AG04450 (cell line): ENCODE data around the gene FAM124B. TPM values are rescaled to one million over a fixed set of nuclear protein-coding genes. Genes with fewer than 3 reads are reported as not detected.

ENCODE experiments used
- CTCF ChIA-PET: fragments of 300-600, 350-600 bp; formaldehyde crosslinking; extraction: SDS; loops from one replicate; lab custom pipeline; 2022; ENCODE audit warnings: antibody characterized with exemption, inconsistent platforms; lab: Charles Lee
- POLR2A ChIA-PET: fragments of 350-600 bp; formaldehyde crosslinking; extraction: SDS; loops from one replicate; lab custom pipeline; 2021; ENCODE audit warnings: antibody characterized with exemption, inconsistent platforms; lab: Yijun Ruan, JAX
- DNase-seq: peaks from one replicate; pipeline ENCODE4 v3.0.0-alpha.2; 2011; ENCODE audit warnings: low read depth, low spot score
- H3K27ac ChIP-seq: one replicate; pipeline ENCODE4 v1.5.1; 2012; ENCODE audit warnings: low read depth, low read length, control low read depth
- H3K27me3 ChIP-seq: one replicate; pipeline ENCODE4 v1.6.0; 2012; ENCODE audit warnings: low read length; ENCODE audit not compliant: control insufficient read depth, insufficient read depth
- H3K4me3 ChIP-seq: 2 replicates; pipeline ENCODE4 v1.5.1; 2011; ENCODE audit warnings: mild to moderate bottlenecking, low read depth, low read length, control low read depth
- H3K9me3 ChIP-seq: 2 replicates; pipeline ENCODE4 v1.5.1; 2012; ENCODE audit warnings: low read length; ENCODE audit not compliant: control insufficient read depth, insufficient read depth
- CTCF ChIP-seq: IDR thresholded peaks from 2 replicates; pipeline ENCODE4 v1.5.1; 2011; ENCODE audit warnings: low read depth, low read length, control low read depth, inconsistent platforms
- polyA plus RNA-seq: library from polyadenylated mRNA; depleted of rRNA; stranded (reverse); fragments of >200 nt; gene quantifications from 2 replicates; pipeline ENCODE4 v1.2.3, GENCODE V29; 2011

The FAM124B gene
- polyA plus RNA-seq, 1 experiment, result not detected

DNA sequence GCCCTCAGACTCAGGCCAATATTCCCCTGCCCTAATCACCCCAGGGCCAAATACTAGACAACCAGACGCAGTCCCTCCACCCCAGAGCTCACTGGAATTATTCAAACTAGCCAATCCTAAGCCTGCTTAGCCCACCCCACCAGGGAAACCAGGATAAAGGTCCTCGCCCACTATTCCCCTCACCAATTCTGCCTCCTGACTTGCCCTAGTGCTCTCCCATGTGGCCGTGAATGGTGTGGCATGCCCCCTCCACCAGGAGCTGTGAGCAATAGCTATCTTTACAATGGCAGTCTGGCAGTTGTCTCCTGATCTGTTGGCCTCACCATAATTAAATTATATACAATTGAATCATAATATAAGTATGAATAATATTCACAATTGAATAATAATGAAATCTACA, 42.3 kb downstream of the FAM124B start:
- Histone ChIP-seq H3K27ac (no peak overlapping the region), H3K27me3 (no peaks in the 10 kb centered on the region), H3K9me3 (no peaks in the 10 kb centered on the region), H3K4me3 (no peak overlapping the region)
- no peak for DNase-seq
- POLR2A ChIA-PET, result no interaction called here
- CTCF ChIA-PET, result interaction anchor here (0.5 to 4.4 kb wide), 12 partner anchors 10 to 416 kb away, joined by 3 to 34 read pairs (median 4); no protein-coding TSS in a partner anchor
- peak; percentile 40 for TF ChIP-seq CTCF

DNA sequence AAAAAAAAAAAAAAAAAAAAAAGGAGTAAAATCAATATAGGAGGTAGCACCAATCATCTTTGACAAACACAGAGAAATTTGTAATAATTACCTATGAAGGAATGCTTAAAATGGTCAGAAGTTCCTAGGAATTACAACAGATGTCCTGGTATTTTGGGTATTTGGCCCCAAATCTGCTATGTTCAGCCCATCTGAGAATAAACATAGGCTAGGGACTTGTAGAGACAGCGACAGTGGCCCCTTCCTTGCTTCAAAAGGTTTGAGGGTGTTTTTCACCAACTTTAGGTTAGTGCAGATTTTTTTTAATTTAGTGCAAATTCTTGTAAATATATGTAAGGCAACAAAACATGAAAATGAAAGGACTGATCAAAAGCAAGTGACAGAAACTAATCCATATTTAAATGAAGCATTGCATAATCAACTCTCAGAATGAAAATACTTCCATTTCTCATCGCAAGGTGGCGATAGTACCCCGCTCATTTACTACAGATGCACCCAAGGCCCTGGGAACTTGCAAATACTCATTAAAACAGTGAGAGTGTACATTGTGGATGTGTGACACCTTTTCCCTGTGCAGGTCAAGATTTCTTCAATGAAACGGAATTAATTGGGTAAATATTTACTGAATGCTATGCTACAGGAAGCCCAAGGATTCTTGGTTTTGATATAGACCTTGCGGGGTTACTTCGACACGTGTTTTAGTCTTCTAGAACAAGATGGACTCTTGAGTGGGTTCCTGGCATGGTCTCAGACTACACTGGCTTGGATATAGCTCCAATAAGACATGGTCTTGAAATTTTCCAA, 44.6 kb downstream of the FAM124B start:
- POLR2A ChIA-PET, result no interaction called here
- peak; percentile 74 for TF ChIP-seq CTCF
- H3K27ac ChIP-seq, result no peak overlapping the region
- H3K4me3 ChIP-seq, result no peak overlapping the region
- CTCF ChIA-PET, result interaction anchor here (0.6 to 4.5 kb wide), 16 partner anchors 12 to 422 kb away, joined by 3 to 43 read pairs (median 5); no protein-coding TSS in a partner anchor
- H3K27me3 ChIP-seq, result peaks cover 2% of the 10 kb centered on the region
- peak; percentile 30 for DNase-seq
- no peaks in the 10 kb centered on the region for H3K9me3 ChIP-seq

DNA sequence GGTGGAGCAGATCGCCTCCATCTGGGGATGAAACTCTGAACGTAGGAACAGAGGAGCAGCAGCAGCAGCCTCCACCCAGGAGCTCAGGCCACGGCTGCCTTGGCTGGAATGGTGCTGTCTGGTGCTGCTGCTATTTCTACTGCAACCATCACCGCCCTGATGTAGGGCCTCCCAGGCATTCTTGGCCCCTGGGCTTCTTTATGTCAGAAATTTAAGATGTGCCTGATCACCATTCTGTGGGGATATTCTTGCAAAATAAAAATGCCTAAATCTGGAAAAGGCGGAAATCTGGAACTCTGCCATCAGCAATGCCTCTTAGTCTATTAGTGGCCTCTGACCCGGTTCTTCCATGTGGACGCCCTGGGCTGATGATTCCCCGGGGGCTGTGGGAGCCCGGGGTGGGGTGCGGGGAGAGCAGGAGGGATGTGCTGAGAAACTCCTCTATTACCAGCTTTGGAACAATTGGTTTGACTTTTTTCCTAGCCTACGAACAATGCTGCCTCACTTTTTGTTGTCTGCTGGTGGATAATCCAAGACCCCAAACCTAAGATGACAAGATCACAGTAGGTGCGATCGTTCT, 47.2 kb downstream of the FAM124B start:
- no peak for DNase-seq
- no peak for TF ChIP-seq CTCF
- H3K9me3 ChIP-seq, result no peaks in the 10 kb centered on the region
- POLR2A ChIA-PET, result no interaction called here
- no peak overlapping the region for H3K27ac ChIP-seq
- H3K27me3 ChIP-seq, result peaks cover 2% of the 10 kb centered on the region
- no peak overlapping the region for H3K4me3 ChIP-seq
- CTCF ChIA-PET, result interaction anchor here (1.0 to 4.5 kb wide), 5 partner anchors 14 to 423 kb away, joined by 3 to 43 read pairs (median 13); no protein-coding TSS in a partner anchor

GRCh38 chr2:224350703-224351102, 51.2 kb downstream of the FAM124B start:
- H3K27me3 ChIP-seq, result peaks cover 2% of the 10 kb centered on the region
- CTCF ChIA-PET, result interaction anchor here (0.6 kb wide), 1 partner anchor 10 kb away, joined by 3 read pairs; no protein-coding TSS in a partner anchor
- TF ChIP-seq CTCF, result no peak
- H3K9me3 ChIP-seq, result no peaks in the 10 kb centered on the region
- H3K4me3 ChIP-seq, result no peak overlapping the region
- H3K27ac ChIP-seq, result no peak overlapping the region
- DNase-seq, result no peak
- POLR2A ChIA-PET, result no interaction called here

DNA sequence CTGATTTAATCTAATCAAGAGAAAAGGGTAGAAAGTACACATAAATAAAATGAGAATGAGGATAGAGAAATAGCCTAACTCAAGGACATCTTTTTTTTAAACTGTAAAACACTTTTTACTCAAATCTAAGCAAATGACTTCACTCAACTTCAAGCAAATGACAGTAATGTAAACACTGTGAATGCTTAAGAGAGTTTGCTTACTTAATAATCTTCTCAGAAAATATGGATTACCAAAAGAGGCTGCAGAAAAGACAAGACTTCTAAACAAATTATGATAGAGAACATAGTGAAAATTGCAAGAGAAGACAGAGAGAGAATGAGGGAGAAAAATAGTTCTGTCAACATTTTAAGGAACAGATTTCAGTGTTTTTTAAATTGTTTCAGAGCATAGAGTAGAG, 52.5 kb downstream of the FAM124B start:
- Histone ChIP-seq H3K9me3 (no peaks in the 10 kb centered on the region), H3K4me3 (no peak overlapping the region), H3K27ac (no peak overlapping the region), H3K27me3 (peaks cover under 1% of the 10 kb centered on the region)
- DNase-seq, result no peak
- CTCF ChIA-PET, result no interaction called here
- POLR2A ChIA-PET, result no interaction called here
- no peak for TF ChIP-seq CTCF
